GM18873 (cell line): Measurements from ENCODE around the gene B4GALT1.
A peak's percentile ranks its signal among the peaks of the same experiment; 100 is the strongest.
"Not testable (repeated sequence)": the region's sequence is repeated elsewhere in the genome, so short reads cannot be mapped to it uniquely, and the experiment has no call there.

Source experiments
- ATAC-seq: cut with Tn5 transposase; IDR thresholded peaks from one replicate; pipeline ENCODE4 v1.9.1; 2021; ENCODE audit warnings: mild to moderate bottlenecking, moderate library complexity, moderate number of reproducible peaks; ENCODE audit not compliant: unreplicated experiment, low FRiP score

The B4GALT1 gene

GRCh38 chr9:33185406-33185805, 18.3 kb upstream of the B4GALT1 start:
- no peak for ATAC-seq

GRCh38 chr9:33184963-33185362, 17.8 kb upstream of the B4GALT1 start:
- no peak for ATAC-seq

- ATAC-seq: no peak
Measured at GRCh38 chr9:33182519-33182918, 15.4 kb upstream of the B4GALT1 start.

- no peak for ATAC-seq
Measured at GRCh38 chr9:33180526-33181184, 13.5 kb upstream of the B4GALT1 start.

- ATAC-seq: no peak
Measured at GRCh38 chr9:33178972-33179697, 12.0 kb upstream of the B4GALT1 start.

GRCh38 chr9:33177639-33178038, 10.5 kb upstream of the B4GALT1 start:
- peak; percentile 74 for ATAC-seq

GRCh38 chr9:33177086-33177485, 9.9 kb upstream of the B4GALT1 start:
- no peak for ATAC-seq

GRCh38 chr9:33175649-33176325, 8.7 kb upstream of the B4GALT1 start:
- ATAC-seq: no peak

- no peak for ATAC-seq
Measured at GRCh38 chr9:33172256-33173238, 5.4 kb upstream of the B4GALT1 start.

- ATAC-seq: no peak
Measured at GRCh38 chr9:33170464-33171415, 3.6 kb upstream of the B4GALT1 start.

- ATAC-seq: no peak
Measured at GRCh38 chr9:33168941-33169544, 1.9 kb upstream of the B4GALT1 start.

GRCh38 chr9:33167972-33168461, 881 bp upstream of the B4GALT1 start:
- no peak for ATAC-seq

- ATAC-seq: no peak
Measured at GRCh38 chr9:33166231-33167083, 679 bp downstream of the B4GALT1 start.

- ATAC-seq: peak; percentile 35
Measured at GRCh38 chr9:33165263-33166151, 1.6 kb downstream of the B4GALT1 start.

- ATAC-seq: not testable (repeated sequence)
Measured at GRCh38 chr9:33164921-33165262, 2.2 kb downstream of the B4GALT1 start.

GRCh38 chr9:33164138-33164809, 2.9 kb downstream of the B4GALT1 start:
- ATAC-seq: no peak
